22Rv1 (cell line): ENCODE measurements around the gene SLC6A3.

Experiments
- CTCF ChIP-seq: fragments of 450-650 bp; IDR thresholded peaks from 2 replicates; pipeline ENCODE4 v1.5.1; 2017; ENCODE audit warnings: mild to moderate bottlenecking
- ZFX ChIP-seq: fragments of 450-650 bp; IDR thresholded peaks from 2 replicates; pipeline ENCODE4 v1.6.1; 2017; ENCODE audit warnings: antibody characterized with exemption, borderline replicate concordance

- TF ChIP-seq CTCF = no peak
- no peak for TF ChIP-seq ZFX
These were observed 97.7 kb downstream of the SLC6A3 start for GRCh38 chr5:1347571-1347970.
